Measurements from ENCODE around the gene ARHGEF37.
A peak's percentile ranks its signal among the peaks of the same experiment; 100 is the strongest.

ARHGEF37 gene

GRCh38 chr5:149544028-149544420, 37.3 kb upstream of the ARHGEF37 start:
- no peak overlapping the region for H3K27ac ChIP-seq
- TF ChIP-seq ZFX (IDR thresholded peaks at IDR 0.05) (no peak), CTCF (conservative IDR thresholded peaks at IDR 0.05) (no peak)

- no peak for TF ChIP-seq ZFX (IDR thresholded peaks at IDR 0.05)
- TF ChIP-seq CTCF (conservative IDR thresholded peaks at IDR 0.05), result no peak
- peak overlapping the region; percentile 70 for H3K27ac ChIP-seq
Observed at GRCh38 chr5:149545327-149545726, 36.0 kb upstream of the ARHGEF37 start.

DNA sequence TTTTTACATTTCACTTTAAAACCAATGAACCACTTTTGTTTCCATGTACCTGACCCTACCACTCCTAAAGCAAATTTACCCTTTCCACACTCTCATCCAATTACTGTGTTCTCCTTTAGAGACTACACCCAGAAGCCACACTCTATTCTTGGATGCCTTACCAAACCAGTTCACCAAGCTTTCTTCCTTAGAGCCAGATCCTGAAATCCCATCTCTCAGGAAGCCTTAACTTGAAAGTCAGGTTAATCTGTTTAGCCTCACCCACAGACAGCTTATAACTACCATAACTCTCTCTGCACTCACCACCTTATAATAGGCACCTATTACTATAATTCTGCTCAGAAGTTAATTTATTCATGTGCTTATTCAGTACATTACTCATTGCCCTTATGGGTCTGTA, 34.3 kb upstream of the ARHGEF37 start:
- H3K27ac ChIP-seq, result no peak overlapping the region
- TF ChIP-seq ZFX (IDR thresholded peaks at IDR 0.05) (no peak), CTCF (conservative IDR thresholded peaks at IDR 0.05) (no peak)

DNA sequence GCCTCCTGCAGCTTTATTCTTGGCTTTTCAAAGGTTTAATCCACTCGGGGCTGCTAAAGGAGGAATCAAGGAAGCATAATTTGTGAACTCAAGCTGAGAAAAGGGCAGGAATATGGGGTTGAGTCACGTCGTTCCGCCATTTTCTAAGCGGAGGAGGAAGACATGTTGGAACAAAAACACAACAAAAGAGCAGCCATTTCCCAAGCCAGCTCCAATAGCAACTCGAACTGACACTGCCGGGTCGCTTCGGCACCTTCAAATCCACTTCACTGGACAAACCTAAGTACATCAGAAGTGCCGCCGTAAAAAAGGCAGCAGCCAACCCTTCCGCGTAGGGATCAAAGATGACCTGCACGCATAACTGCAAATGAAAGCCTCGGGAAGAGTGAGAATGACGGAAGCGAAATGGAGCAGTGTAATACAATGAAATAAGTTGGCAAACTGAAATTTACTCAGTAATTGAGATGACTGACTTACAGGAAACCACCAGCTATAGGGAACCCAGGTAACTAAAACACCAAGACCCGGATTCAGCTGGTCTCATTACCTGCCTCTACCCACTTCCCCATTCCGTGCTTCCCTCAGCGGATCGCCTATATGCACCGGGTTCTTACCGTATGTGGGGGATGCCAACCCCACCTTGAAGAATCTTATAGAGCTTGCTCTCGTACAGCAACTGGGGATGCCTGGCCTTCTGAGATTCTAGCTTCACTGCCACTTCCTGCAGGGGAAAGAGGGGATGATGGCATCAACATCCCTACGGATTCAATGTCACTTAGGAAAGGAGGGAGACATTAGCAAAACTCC, 31.6 kb upstream of the ARHGEF37 start:
- no peak for TF ChIP-seq ZFX (IDR thresholded peaks at IDR 0.05)

GRCh38 chr5:149550268-149550583, 31.1 kb upstream of the ARHGEF37 start:
- no peak for TF ChIP-seq ZFX (IDR thresholded peaks at IDR 0.05)
- TF ChIP-seq CTCF (conservative IDR thresholded peaks at IDR 0.05), result no peak
- H3K27ac ChIP-seq, result peak overlapping the region; percentile 100

More for the DNA sequence above, 31.6 kb upstream of the ARHGEF37 start:
- H3K27ac ChIP-seq, result peak overlapping the region; percentile 100

DNA sequence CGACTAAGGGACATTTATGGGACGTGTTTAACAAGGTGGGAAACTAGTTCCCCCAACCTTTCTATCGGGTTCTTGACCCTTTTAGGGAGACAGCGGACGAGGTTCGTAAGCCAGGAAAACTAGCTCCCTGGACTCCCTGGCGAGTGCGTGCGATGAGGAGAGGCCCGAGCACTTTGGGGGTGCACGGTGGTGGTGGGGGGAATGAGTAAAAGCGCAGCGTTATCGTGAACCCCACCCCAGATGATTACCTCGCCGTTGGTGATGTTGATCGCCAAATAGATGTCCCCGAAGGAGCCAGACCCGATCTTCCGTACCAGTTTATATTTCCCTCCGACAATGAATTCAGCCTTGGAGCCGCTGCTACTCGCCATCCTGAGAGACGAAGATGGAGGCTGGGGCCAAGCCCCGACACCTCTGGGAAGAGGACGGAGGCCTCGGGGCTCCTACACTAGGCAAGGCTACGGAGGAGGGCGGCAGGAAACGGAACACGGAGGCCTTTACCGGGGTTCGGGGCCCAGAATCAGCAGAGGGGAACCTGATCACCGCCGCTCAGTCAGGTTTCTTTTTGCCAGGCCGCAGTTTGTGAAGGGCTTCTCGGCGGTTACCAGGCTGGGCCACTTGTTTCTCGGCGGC, 30.6 kb upstream of the ARHGEF37 start:
- peak; percentile 77 for TF ChIP-seq ZFX (IDR thresholded peaks at IDR 0.05)
- no peak for TF ChIP-seq CTCF (conservative IDR thresholded peaks at IDR 0.05)
- peak overlapping the region; percentile 100 for H3K27ac ChIP-seq

- TF ChIP-seq CTCF (conservative IDR thresholded peaks at IDR 0.05), result peak; percentile 89
- peak; percentile 65; the same call in 1 of the 2 replicates for TF ChIP-seq ZFX (IDR thresholded peaks at IDR 0.05)
Observed at GRCh38 chr5:149551227-149552037, 29.9 kb upstream of the ARHGEF37 start, which contains the start of gene CSNK1A1. CSNK1A1 (minus strand) TSS chr5:149551439; CDS start chr5:149550964, 475 bp downstream.

More at GRCh38 chr5:149551227-149552037, 29.9 kb upstream of the ARHGEF37 start, which contains the start of gene CSNK1A1:
- peak within 1 kb of the TSS; percentile 100 for H3K27ac ChIP-seq
